Measurements from ENCODE around the gene PHLDA2. TPM values are rescaled to one million over a fixed set of nuclear protein-coding genes. Genes with fewer than 3 reads are reported as not detected.

PHLDA2 gene
- total RNA-seq, 2 donors from 2014 or later = 3.0 to 4.5 TPM

Other genes starting within 250 kb of the PHLDA2 start
- gene KCNQ1OT1, start 229.4 kb downstream of the PHLDA2 start, total RNA-seq = 1 to 10 TPM in 1 of 2 donors, under 1 TPM in 1; 0.52 to 1.1 TPM
- gene CDKN1C, start 43.6 kb downstream of the PHLDA2 start, total RNA-seq = 1 to 10 TPM; 1.2 to 2.0 TPM
- gene NAP1L4, start 62.9 kb upstream of the PHLDA2 start, total RNA-seq = 100 to 1,000 TPM; 160 to 222 TPM
- gene CARS1, start 128.0 kb upstream of the PHLDA2 start, total RNA-seq = 100 to 1,000 TPM in 1 of 2 donors, 10 to 100 TPM in 1; 88.8 to 128 TPM
- 10 to 100 TPM; 58.3 to 74.6 TPM for gene OSBPL5, start 235.9 kb upstream of the PHLDA2 start, total RNA-seq